Ovary (tissue), 9 donors: ENCODE measurements around the gene PHF2. TPM values are rescaled to one million over a fixed set of nuclear protein-coding genes. Genes with fewer than 3 reads are reported as not detected.
A peak's percentile ranks its signal among the peaks of the same experiment; 100 is the strongest.

Source experiments
- DNase-seq, 5 donors: peaks; one replicate each; pipeline ENCODE4 v3.0.0-alpha.2; 2019 to 2020
- H3K27ac ChIP-seq, 2 donors: fragments of 200-600 bp; one replicate each; pipeline versions ENCODE4 v1.5.1 to v1.8.0; 2019 to 2022
- H3K27me3 ChIP-seq: fragments of 200-600 bp; one replicate; pipeline ENCODE4 v1.8.0; 2022
- H3K36me3 ChIP-seq: fragments of 200-600 bp; sonication (generic); one replicate; pipeline ENCODE4 v1.5.1; 2019
- H3K4me1 ChIP-seq: one replicate; pipeline ENCODE4 v1.8.1; 2013; ENCODE audit warnings: mild to moderate bottlenecking, moderate library complexity; ENCODE audit not compliant: insufficient read depth
- H3K4me3 ChIP-seq: fragments of 200-600 bp; sonication (generic); one replicate; pipeline ENCODE4 v1.5.1; 2017
- H3K9me3 ChIP-seq, 2 donors: fragments of 200-600 bp in 1 of 2; sonication (generic) in 1 of 2; one replicate each; pipeline versions ENCODE4 v1.5.1 to v1.8.1; 2013 to 2019; ENCODE audit warnings: mild to moderate bottlenecking in 1 of 2, moderate library complexity in 1 of 2
- CTCF ChIP-seq, 3 donors: fragments of 450-650 bp in 2 of 3; fragments of 200-600 bp in 1 of 3; IDR thresholded peaks; one replicate each; pipeline versions ENCODE4 v1.5.1 to v1.8.0; 2016 to 2022; ENCODE audit warnings: antibody characterized with exemption in 3 of 3, mild to moderate bottlenecking in 1 of 3
- EP300 ChIP-seq: sonication (generic); formaldehyde crosslinking; IDR thresholded peaks from one replicate; pipeline ENCODE4 v1.6.1; 2017; ENCODE audit warnings: antibody characterized with exemption
- POLR2A ChIP-seq: fragments of 450-650 bp; IDR thresholded peaks from one replicate; pipeline ENCODE4 v1.6.1; 2017; ENCODE audit warnings: antibody characterized with exemption, mild to moderate bottlenecking, moderate library complexity
- WGBS, 3 donors: extraction: QIAGEN DNeasy Blood & Tissue Kit in 1 of 3; methylation state at CpG; one replicate each; pipeline versions ENCODE4 v1.1.5 to v1.1.7; 2013 to 2017; 5-methylcytosine and 5-hydroxymethylcytosine counted together
- intact Hi-C, 4 donors: fragments of 100-400 bp; cut with DNase I; formaldehyde crosslinking; loops; one replicate each; pipeline versions ENCODE4 v1.11.0 to v1.15.1; 2022 to 2023
- polyA plus RNA-seq, 2 donors: library from polyadenylated mRNA; stranded (reverse); fragments of 200-250 nt in 1 of 2; fragments of 350-450 nt in 1 of 2; fragmentation: Illumina TruSeq in 1 of 2; extraction: RNeasy Lipid Tissue Mini Kit (QIAGEN cat#74804) in 1 of 2; gene quantifications; one replicate each; pipeline ENCODE4 v1.2.3, GENCODE V29; 2013 to 2014
- total RNA-seq, 7 donors: library from RNA; depleted of rRNA in 2 of 7; stranded (reverse); fragments of >200 nt in 2 of 7; fragmentation: NEBNext Ultra II Directional in 3 of 7; extraction: Animal tissue kit (Norgen Biotek cat#: 25700) in 3 of 7; gene quantifications; one replicate each; pipeline versions ENCODE4 v1.1.0 to v1.2.4, GENCODE V29; 2016 to 2023
- donor health status: DM: no; HTN: no; CAD: no; lungs with moderate emphysema.
- donor health status: DM: no; HTN: no; CAD: no.
- donor health status: Bipolar disorder and iron deficiency.
- donor health status: DM: yes; HTN: yes; CAD: no.
- donor health status: DM: no; HTN: no; CAD: no.
- donor health status: DM: yes; HTN: yes; CAD: no.

Gene PHF2
- total and polyA plus RNA-seq, 9 donors: 20.3 to 50.1 (median 39.7) TPM

DNA sequence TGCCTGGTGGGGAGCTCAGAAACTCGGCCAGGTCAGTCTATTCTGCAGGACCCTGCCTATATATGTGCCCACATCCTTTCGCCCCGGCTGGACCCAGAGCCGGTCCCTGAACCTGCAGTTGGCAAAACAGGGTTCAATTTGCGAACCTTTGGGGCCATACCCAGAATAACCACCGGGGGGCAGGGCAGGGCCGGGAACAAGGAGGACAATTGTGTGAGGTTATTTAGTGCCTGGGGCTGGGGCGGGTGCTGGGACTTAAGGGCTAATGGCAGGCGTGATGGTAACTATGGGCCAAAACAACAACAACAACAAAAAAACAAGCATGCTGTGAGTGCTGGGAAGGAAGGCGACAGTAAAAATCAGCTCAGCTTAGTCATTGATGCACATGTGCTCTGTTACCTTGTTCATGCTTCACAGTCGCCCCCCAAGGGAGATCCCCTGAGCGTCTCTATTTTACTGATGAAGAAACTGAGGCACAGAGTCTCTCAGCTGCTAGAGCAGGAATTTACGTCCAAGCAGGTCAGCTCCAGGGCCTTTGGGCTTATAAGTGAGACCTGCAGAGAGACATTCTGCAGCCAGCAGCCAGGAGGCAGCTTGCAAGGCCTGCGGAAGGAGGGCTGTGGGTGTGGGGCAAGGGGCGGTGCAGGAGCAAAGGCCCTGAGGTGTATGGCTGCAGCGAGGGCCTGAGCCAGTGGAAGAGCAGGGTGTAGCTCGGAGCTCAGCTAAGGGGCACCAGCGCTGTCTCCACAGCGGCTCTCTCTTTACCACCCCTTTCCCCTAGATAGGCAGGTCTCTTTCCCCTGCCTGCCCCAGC is 106.0 kb downstream of the PHF2 start:
- no peak overlapping the region for H3K27ac ChIP-seq
- H3K9me3 ChIP-seq: no peaks in the 10 kb centered on the region
- 38 to 43% (median 39%) methylated on average over 19 of the region's 19 CpGs for WGBS, 3 donors
- intact Hi-C loops: loop anchor here in 3 of 4 donors (5.0 to 10.0 kb wide), 4 partner anchors 280 to 532 kb away; no protein-coding TSS in a partner anchor
- TF ChIP-seq CTCF (IDR thresholded peaks at IDR 0.05) (peak; percentile 15 to 32 (median 24)), POLR2A (no peak)
- no peaks in the 10 kb centered on the region for H3K27me3 ChIP-seq
- DNase-seq: peak in 4 of 5 donors; percentile 19 to 67 (median 52)
- no peaks in the 10 kb centered on the region for H3K36me3 ChIP-seq
- H3K4me3 ChIP-seq: no peak overlapping the region
- H3K4me1 ChIP-seq: no peaks in the 10 kb centered on the region

DNA sequence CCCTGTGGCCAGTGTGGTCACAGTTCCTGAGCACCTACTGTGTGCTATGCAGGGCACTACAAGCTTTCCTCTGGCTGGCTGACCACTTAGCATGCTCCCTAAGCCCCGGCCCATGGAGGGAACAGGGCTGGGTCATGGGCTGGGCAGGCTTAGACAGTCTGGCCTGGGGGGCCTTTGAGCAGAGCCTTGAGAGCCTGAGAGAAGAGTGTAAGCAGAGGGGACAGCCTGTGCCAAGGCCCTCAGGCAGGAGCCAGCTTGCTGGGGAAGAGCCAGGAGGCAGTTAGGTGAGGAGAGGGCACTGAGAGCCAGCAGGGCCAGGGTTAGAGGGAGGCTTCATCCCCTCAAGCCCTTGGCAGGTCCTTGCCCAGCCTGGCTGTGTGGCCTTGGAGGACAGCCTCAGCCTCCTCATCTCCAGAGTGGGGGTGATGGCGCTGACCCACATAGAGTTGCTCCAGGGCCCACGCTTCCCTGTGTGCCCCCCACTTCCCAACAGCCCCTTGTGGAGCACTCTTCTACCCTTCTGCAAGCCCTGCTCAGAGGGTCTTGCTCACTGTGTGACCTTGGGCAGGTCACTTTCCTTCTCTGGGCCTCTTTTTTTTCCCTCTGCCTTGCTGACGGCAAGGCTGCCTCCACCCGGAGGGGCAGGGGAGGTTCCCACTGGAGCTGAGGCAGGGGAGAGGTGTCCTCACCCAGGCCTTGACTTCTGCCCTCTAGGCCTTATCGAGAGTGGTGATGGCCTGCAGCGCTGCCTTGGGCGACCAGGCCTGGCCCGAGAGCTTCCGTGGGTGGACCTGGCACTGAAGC is 107.1 kb downstream of the PHF2 start:
- intact Hi-C loops: loop anchor here in 3 of 4 donors (5.0 to 10.0 kb wide), 4 partner anchors 279 to 531 kb away; no protein-coding TSS in a partner anchor
- H3K4me1 ChIP-seq: no peaks in the 10 kb centered on the region
- no peaks in the 10 kb centered on the region for H3K9me3 ChIP-seq
- no peaks in the 10 kb centered on the region for H3K27me3 ChIP-seq
- H3K27ac ChIP-seq: no peak overlapping the region
- WGBS, 3 donors: 70 to 83% (median 82%) methylated on average over 10 of the region's 10 CpGs
- no peaks in the 10 kb centered on the region for H3K36me3 ChIP-seq
- H3K4me3 ChIP-seq: no peak overlapping the region
- no peak for TF ChIP-seq CTCF (IDR thresholded peaks at IDR 0.05)
- TF ChIP-seq EP300: no peak
- no peak for TF ChIP-seq POLR2A
- DNase-seq: peak in 1 of 5 donors; percentile 14

DNA sequence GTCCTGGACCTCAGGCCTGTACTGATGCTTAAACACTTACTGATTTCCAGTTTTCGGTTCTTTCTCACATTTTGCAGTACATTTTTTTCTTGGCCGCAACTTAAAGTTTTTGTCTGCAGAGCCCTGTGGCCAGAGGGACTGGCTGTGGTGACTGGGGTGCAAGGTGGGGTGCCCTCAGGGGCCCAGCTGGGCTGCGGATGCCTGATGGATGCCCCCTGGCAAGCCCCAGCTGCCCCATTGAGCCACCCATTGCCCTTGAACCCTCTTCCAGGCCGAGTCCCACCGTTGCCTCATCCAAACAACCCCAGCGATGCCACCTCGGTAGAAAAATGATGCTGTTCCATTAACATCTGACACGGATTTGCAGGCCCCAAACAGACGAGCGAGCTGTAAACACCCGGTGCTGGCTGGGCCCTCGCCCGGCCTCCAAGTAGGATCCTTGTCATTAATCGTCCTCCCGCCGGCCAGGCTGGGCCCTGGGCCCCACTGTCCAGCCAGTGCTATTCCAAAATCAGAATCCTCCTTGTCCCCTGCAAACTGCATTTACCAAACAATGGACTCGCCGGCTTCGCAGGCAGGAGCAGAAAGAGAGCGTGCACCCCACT is 107.9 kb downstream of the PHF2 start:
- Histone ChIP-seq H3K36me3 (no peaks in the 10 kb centered on the region), H3K4me3 (no peak overlapping the region), H3K9me3 (no peaks in the 10 kb centered on the region), H3K4me1 (no peaks in the 10 kb centered on the region), H3K27me3 (no peaks in the 10 kb centered on the region), H3K27ac (no peak overlapping the region)
- TF ChIP-seq CTCF (IDR thresholded peaks at IDR 0.05) (no peak), EP300 (no peak), POLR2A (no peak)
- WGBS, 3 donors: 80 to 87% (median 86%) methylated on average over 20 of the region's 20 CpGs
- intact Hi-C loops: loop anchor here in 3 of 4 donors (5.0 to 10.0 kb wide), 4 partner anchors 278 to 531 kb away; no protein-coding TSS in a partner anchor
- peak in 1 of 5 donors; percentile 15 for DNase-seq
